ENCODE measurements around the gene SWAP70.
A peak's percentile ranks its signal among the peaks of the same experiment; 100 is the strongest.

Gene SWAP70

GRCh38 chr11:9753021-9753420 lies 89.1 kb downstream of the SWAP70 start:
- DNase-seq (ENCODE audit: low read depth) = no peak

GRCh38 chr11:9754010-9754471 lies 90.2 kb downstream of the SWAP70 start:
- DNase-seq (ENCODE audit: low read depth) = no peak

- no peak for DNase-seq (ENCODE audit: low read depth)
Measured at GRCh38 chr11:9755561-9756185, 91.8 kb downstream of the SWAP70 start.

GRCh38 chr11:9756461-9756860 lies 92.6 kb downstream of the SWAP70 start:
- DNase-seq (ENCODE audit: low read depth) = no peak

- no peak for DNase-seq (ENCODE audit: low read depth)
Measured at GRCh38 chr11:9756878-9757277, 93.0 kb downstream of the SWAP70 start.

GRCh38 chr11:9757809-9758636 lies 94.1 kb downstream of the SWAP70 start:
- DNase-seq (ENCODE audit: low read depth) = peak; percentile 61

GRCh38 chr11:9758637-9759518 lies 95.0 kb downstream of the SWAP70 start:
- peak; percentile 78 for DNase-seq (ENCODE audit: low read depth)

- DNase-seq (ENCODE audit: low read depth) = peak; percentile 96
Measured at GRCh38 chr11:9759519-9760192, 95.8 kb downstream of the SWAP70 start.

GRCh38 chr11:9760193-9760575 lies 96.3 kb downstream of the SWAP70 start:
- peak; percentile 96 for DNase-seq (ENCODE audit: low read depth)

GRCh38 chr11:9761441-9761945 lies 97.6 kb downstream of the SWAP70 start:
- DNase-seq (ENCODE audit: low read depth) = no peak

GRCh38 chr11:9762531-9762930 lies 98.7 kb downstream of the SWAP70 start:
- DNase-seq (ENCODE audit: low read depth) = no peak

- DNase-seq (ENCODE audit: low read depth) = no peak
Measured at GRCh38 chr11:9763301-9763700, 99.4 kb downstream of the SWAP70 start.

GRCh38 chr11:9765320-9766101 lies 101.6 kb downstream of the SWAP70 start:
- DNase-seq (ENCODE audit: low read depth) = peak; percentile 98

GRCh38 chr11:9769621-9770020 lies 105.7 kb downstream of the SWAP70 start:
- no peak for DNase-seq (ENCODE audit: low read depth)

- DNase-seq (ENCODE audit: low read depth) = no peak
Measured at GRCh38 chr11:9771071-9771511, 107.2 kb downstream of the SWAP70 start.

- no peak for DNase-seq (ENCODE audit: low read depth)
Measured at GRCh38 chr11:9772218-9772617, 108.3 kb downstream of the SWAP70 start.

GRCh38 chr11:9773524-9773923 lies 109.6 kb downstream of the SWAP70 start:
- DNase-seq (ENCODE audit: low read depth) = no peak

GRCh38 chr11:9774109-9774508 lies 110.2 kb downstream of the SWAP70 start:
- no peak for DNase-seq (ENCODE audit: low read depth)

GRCh38 chr11:9774591-9775397 lies 110.9 kb downstream of the SWAP70 start:
- peak; percentile 94 for DNase-seq (ENCODE audit: low read depth)

GRCh38 chr11:9775398-9775779 lies 111.5 kb downstream of the SWAP70 start:
- DNase-seq (ENCODE audit: low read depth) = no peak
